Activated CD4-positive, alpha-beta T cell treated with anti-CD3 and anti-CD28 coated beads, Interleukin-2, amount 50 U/mL, for 24 hours (primary cell): ENCODE measurements around the gene TBC1D10A.

ENCODE experiments used
- DNase-seq, 2 donors: peaks; one replicate each; pipeline ENCODE4 v3.0.0-alpha.2; 2020; ENCODE audit warnings: low read depth in 1 of 2, low spot score in 1 of 2

The TBC1D10A gene

GRCh38 chr22:30287648-30288418 is 38.9 kb downstream of the TBC1D10A start:
- peak; percentile 77 to 87 for DNase-seq

GRCh38 chr22:30286813-30287647 is 39.7 kb downstream of the TBC1D10A start:
- peak; percentile 83 to 88 for DNase-seq

GRCh38 chr22:30286331-30286730 is 40.4 kb downstream of the TBC1D10A start:
- DNase-seq = no peak

GRCh38 chr22:30285846-30286200 is 40.9 kb downstream of the TBC1D10A start:
- DNase-seq = no peak

GRCh38 chr22:30285176-30285845 is 41.4 kb downstream of the TBC1D10A start:
- no peak for DNase-seq

GRCh38 chr22:30284666-30285065 is 42.1 kb downstream of the TBC1D10A start:
- DNase-seq = no peak

- DNase-seq = no peak
Observed at GRCh38 chr22:30284172-30284571, 42.6 kb downstream of the TBC1D10A start.

GRCh38 chr22:30283342-30283741 is 43.4 kb downstream of the TBC1D10A start:
- DNase-seq = no peak

GRCh38 chr22:30282616-30283046 is 44.1 kb downstream of the TBC1D10A start:
- DNase-seq = no peak

GRCh38 chr22:30280505-30280904 is 46.2 kb downstream of the TBC1D10A start:
- DNase-seq = no peak

- DNase-seq = no peak
Observed at GRCh38 chr22:30279932-30280331, 46.8 kb downstream of the TBC1D10A start.

- DNase-seq = no peak
Observed at GRCh38 chr22:30279046-30279788, 47.5 kb downstream of the TBC1D10A start.

- no peak for DNase-seq
Observed at GRCh38 chr22:30277547-30278344, 49.0 kb downstream of the TBC1D10A start.

- DNase-seq = no peak
Observed at GRCh38 chr22:30276039-30276438, 50.7 kb downstream of the TBC1D10A start.

GRCh38 chr22:30275625-30276024 is 51.1 kb downstream of the TBC1D10A start:
- DNase-seq = no peak

GRCh38 chr22:30274437-30274812 is 52.3 kb downstream of the TBC1D10A start:
- DNase-seq = no peak

- no peak for DNase-seq
Observed at GRCh38 chr22:30273711-30274436, 52.9 kb downstream of the TBC1D10A start.

GRCh38 chr22:30272781-30273601 is 53.8 kb downstream of the TBC1D10A start:
- no peak for DNase-seq

- no peak for DNase-seq
Observed at GRCh38 chr22:30270832-30271231, 55.9 kb downstream of the TBC1D10A start.
